ENCODE data around the gene DENND4A. TPM values are rescaled to one million over a fixed set of nuclear protein-coding genes. Genes with fewer than 3 reads are reported as not detected.

DENND4A gene
- total RNA-seq, 6 donors from 2014 or later = 20.9 to 66.4 (median 30.8) TPM

DNA sequence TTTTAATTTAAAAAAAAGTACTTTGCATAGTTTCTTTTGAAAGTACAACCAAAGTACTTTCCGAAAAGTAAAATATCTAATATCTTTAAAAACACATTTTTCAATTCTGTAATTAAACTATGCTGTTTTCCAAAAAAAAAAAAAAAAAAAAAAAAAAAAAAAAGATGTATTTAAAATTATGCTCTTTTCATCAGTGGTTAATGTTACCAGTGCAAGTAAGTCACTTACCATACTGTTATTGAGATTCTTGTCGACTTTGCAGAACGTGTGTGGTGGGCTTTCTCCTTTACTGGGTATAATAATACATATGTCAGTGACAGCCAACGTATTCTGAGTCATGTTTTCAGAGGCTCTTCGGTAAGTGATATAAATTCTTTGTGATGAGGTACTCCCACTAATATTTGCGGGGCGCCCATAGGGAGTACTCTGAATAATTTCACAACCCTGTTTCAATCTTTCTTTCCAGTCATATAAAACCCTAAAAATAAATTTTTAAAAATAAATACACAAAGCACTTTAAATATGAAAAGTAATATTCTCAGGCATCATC lies 39.9 kb downstream of the DENND4A start:
- TF ChIP-seq, protein P1, sequence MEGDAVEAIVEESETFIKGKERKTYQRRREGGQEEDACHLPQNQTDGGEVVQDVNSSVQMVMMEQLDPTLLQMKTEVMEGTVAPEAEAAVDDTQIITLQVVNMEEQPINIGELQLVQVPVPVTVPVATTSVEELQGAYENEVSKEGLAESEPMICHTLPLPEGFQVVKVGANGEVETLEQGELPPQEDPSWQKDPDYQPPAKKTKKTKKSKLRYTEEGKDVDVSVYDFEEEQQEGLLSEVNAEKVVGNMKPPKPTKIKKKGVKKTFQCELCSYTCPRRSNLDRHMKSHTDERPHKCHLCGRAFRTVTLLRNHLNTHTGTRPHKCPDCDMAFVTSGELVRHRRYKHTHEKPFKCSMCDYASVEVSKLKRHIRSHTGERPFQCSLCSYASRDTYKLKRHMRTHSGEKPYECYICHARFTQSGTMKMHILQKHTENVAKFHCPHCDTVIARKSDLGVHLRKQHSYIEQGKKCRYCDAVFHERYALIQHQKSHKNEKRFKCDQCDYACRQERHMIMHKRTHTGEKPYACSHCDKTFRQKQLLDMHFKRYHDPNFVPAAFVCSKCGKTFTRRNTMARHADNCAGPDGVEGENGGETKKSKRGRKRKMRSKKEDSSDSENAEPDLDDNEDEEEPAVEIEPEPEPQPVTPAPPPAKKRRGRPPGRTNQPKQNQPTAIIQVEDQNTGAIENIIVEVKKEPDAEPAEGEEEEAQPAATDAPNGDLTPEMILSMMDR (IDR thresholded peaks at IDR 0.05) = no peak
- TF ChIP-seq POLR2A (IDR thresholded peaks at IDR 0.05) (no peak), POLR2AphosphoS5 (IDR thresholded peaks at IDR 0.05) (no peak), EP300 (IDR thresholded peaks at IDR 0.05) (no peak)
- Histone ChIP-seq H3K27ac (no peak overlapping the region), H3K9me3 (no peaks in the 10 kb centered on the region), H3K4me3 (no peak overlapping the region), H3K27me3 (no peaks in the 10 kb centered on the region), H3K36me3 (peaks cover 0 to 29% (median 9%) of the 10 kb centered on the region in 4 donors), H3K4me1 (no peaks in the 10 kb centered on the region)
- 80 to 89% methylated on average over 7 of the region's 7 CpGs for WGBS, 2 donors
- DNase-seq (no peak), ATAC-seq (ENCODE audit: low FRiP score in 2 of 2) (no peak)

DNA sequence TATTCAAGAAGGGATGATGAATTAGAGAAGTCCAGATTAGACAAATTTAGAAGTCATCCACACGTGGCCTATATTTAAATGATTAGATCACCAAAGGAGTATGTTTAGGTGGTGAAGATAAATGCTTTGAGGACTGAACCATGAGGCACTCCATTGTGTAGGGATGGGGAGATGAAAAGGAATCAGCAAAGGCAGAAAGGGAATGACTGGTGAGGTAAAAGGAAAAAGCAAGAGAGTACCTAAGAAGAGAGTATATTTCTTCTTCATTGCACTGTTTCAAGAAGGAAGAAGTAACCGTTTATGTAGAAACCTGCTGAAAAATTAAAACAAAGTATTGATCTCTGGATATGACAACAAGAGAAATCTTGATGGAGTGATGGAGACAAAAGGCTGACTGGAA lies 40.7 kb downstream of the DENND4A start:
- no peaks in the 10 kb centered on the region for H3K9me3 ChIP-seq
- no peak overlapping the region for H3K27ac ChIP-seq
- H3K4me1 ChIP-seq = no peaks in the 10 kb centered on the region
- no peak overlapping the region for H3K4me3 ChIP-seq
- H3K36me3 ChIP-seq = peaks cover 0 to 29% (median 9%) of the 10 kb centered on the region in 4 donors
- no peak for DNase-seq
- 80 to 87% methylated on average over 2 of the region's 2 CpGs for WGBS, 2 donors
- H3K27me3 ChIP-seq = no peaks in the 10 kb centered on the region
- TF ChIP-seq, protein P1 (IDR thresholded peaks at IDR 0.05) = no peak
- TF ChIP-seq EP300 (IDR thresholded peaks at IDR 0.05) (no peak), POLR2A (IDR thresholded peaks at IDR 0.05) (no peak), POLR2AphosphoS5 (IDR thresholded peaks at IDR 0.05) (no peak)
- ATAC-seq (ENCODE audit: low FRiP score in 2 of 2) = no peak

GRCh38 chr15:65747265-65747664 lies 44.8 kb downstream of the DENND4A start:
- Histone ChIP-seq H3K4me3 (no peak overlapping the region), H3K4me1 (peaks cover 0 to 4% (median 0%) of the 10 kb centered on the region in 4 donors), H3K36me3 (peaks cover 0 to 21% (median 7%) of the 10 kb centered on the region in 4 donors), H3K27ac (no peak overlapping the region), H3K27me3 (no peaks in the 10 kb centered on the region), H3K9me3 (no peaks in the 10 kb centered on the region)
- no peak for ATAC-seq (ENCODE audit: low FRiP score in 2 of 2)
- DNase-seq = no peak
- TF ChIP-seq POLR2A (IDR thresholded peaks at IDR 0.05) (no peak), EP300 (IDR thresholded peaks at IDR 0.05) (no peak), POLR2AphosphoS5 (IDR thresholded peaks at IDR 0.05) (no peak)
- TF ChIP-seq, protein P1 (IDR thresholded peaks at IDR 0.05) = no peak

DNA sequence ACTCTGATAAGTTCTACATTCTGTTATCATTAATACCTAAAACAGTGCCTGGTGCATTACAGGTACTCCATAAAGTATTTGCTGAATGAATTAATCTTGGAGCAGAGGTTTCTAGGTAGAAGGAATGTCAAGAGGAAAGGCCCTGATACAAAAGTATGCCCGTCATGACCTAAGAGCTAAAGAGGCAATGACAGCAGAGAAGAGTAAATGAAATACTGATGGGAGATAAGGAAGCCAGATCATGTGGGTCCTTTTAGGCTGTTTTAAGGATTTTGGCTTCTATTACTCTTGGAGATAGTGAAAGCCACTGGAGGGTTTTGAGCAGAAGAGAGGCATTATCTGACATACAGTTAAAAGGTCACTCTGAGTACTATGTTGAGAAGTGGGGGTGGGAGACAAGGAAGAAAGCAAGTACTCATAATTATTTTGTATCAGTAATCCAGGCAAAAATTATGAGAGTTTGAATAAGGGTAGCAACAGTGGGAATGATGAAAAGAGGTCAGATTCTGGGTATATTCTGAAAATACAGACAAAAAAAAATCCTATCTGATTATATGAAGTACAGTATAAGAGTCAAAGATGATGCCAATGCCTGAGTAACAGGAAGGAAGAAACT lies 48.3 kb downstream of the DENND4A start:
- H3K27me3 ChIP-seq = no peaks in the 10 kb centered on the region
- no peak overlapping the region for H3K4me3 ChIP-seq
- DNase-seq (no peak), ATAC-seq (ENCODE audit: low FRiP score in 2 of 2) (no peak)
- TF ChIP-seq POLR2AphosphoS5 (IDR thresholded peaks at IDR 0.05) = no peak
- TF ChIP-seq, protein P1 (IDR thresholded peaks at IDR 0.05) = no peak
- TF ChIP-seq EP300 (IDR thresholded peaks at IDR 0.05) = no peak
- TF ChIP-seq POLR2A (IDR thresholded peaks at IDR 0.05) = no peak
- H3K4me1 ChIP-seq = peaks cover 0 to 4% (median 0%) of the 10 kb centered on the region in 4 donors
- H3K27ac ChIP-seq = no peak overlapping the region
- H3K9me3 ChIP-seq = no peaks in the 10 kb centered on the region
- peaks cover 0 to 18% (median 10%) of the 10 kb centered on the region in 4 donors for H3K36me3 ChIP-seq
- WGBS, 2 donors = 73 to 77% methylated on average over 1 of the region's 1 CpG

DNA sequence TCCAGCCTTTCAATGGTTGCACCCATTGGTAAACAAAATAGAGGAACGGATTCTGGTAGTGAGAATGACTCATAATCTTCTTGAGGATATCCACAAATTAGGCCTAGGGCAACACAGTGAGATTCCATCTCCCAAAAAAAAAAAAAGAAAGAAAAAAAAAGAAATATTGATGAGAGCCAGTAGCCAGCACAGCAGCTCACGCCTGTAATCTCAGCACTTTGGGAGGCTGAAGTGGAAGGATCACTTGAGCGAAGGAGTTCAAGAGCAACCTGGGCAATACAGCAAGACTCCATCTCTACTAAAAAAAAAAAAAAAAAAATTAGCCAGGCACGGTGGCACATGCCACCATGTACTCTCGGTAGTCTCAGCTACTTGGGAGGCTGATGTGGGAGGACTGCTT lies 51.9 kb downstream of the DENND4A start:
- DNase-seq = no peak
- TF ChIP-seq, protein P1 (IDR thresholded peaks at IDR 0.05) = no peak
- no peak for TF ChIP-seq POLR2A (IDR thresholded peaks at IDR 0.05)
- no peak for TF ChIP-seq POLR2AphosphoS5 (IDR thresholded peaks at IDR 0.05)
- no peak for TF ChIP-seq EP300 (IDR thresholded peaks at IDR 0.05)
- Histone ChIP-seq H3K4me1 (peaks cover 0 to 4% (median 0%) of the 10 kb centered on the region in 4 donors), H3K27ac (no peak overlapping the region), H3K36me3 (peaks cover 0 to 42% (median 15%) of the 10 kb centered on the region in 4 donors), H3K4me3 (no peak overlapping the region), H3K27me3 (no peaks in the 10 kb centered on the region), H3K9me3 (no peaks in the 10 kb centered on the region)
- 90 to 96% methylated on average over 5 of the region's 5 CpGs for WGBS, 2 donors
- ATAC-seq (ENCODE audit: low FRiP score in 2 of 2) = no peak
